ENCODE measurements around the gene FBXW11.

The FBXW11 gene

DNA sequence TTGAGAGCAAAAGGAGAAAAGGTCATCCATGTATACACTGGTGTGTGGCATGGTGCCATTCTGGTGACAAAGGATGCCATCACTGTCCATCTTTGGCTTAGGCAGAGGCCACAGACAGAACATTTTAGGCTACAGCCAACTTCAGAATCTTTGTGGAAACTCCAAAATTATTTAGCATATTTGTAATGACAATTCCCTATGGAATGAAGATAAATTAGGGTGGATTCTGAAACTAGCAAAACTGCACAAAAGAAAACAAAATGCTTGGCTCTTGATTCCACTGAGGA is 92.5 kb downstream of the FBXW11 start:
- peak; percentile 29 for DNase-seq (ENCODE audit: low read depth)
- TF ChIP-seq, protein P1, sequence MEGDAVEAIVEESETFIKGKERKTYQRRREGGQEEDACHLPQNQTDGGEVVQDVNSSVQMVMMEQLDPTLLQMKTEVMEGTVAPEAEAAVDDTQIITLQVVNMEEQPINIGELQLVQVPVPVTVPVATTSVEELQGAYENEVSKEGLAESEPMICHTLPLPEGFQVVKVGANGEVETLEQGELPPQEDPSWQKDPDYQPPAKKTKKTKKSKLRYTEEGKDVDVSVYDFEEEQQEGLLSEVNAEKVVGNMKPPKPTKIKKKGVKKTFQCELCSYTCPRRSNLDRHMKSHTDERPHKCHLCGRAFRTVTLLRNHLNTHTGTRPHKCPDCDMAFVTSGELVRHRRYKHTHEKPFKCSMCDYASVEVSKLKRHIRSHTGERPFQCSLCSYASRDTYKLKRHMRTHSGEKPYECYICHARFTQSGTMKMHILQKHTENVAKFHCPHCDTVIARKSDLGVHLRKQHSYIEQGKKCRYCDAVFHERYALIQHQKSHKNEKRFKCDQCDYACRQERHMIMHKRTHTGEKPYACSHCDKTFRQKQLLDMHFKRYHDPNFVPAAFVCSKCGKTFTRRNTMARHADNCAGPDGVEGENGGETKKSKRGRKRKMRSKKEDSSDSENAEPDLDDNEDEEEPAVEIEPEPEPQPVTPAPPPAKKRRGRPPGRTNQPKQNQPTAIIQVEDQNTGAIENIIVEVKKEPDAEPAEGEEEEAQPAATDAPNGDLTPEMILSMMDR (conservative IDR thresholded peaks at IDR 0.05; ENCODE audit: low read length) = no peak
- H3K4me3 ChIP-seq (ENCODE audit: low read length) = no peak overlapping the region

DNA sequence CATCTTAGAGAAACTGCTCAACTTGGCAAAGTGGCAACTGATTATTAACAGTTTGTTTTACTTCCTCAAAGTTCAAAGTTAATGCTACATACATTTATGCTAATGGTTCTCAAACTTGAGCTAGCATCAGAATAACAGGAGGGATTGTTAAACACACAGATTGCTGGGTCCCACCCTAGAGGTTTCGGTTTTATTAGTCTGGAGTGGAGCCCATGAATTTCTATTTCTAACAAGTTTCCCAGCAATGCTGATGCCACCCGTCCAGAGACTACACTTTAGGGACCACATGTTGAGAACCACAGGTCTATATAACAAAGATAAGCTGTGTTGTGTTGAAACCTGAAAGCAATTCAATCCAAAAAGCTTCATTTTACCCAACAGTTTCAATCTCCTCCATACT is 95.3 kb downstream of the FBXW11 start:
- TF ChIP-seq, protein P1 (conservative IDR thresholded peaks at IDR 0.05; ENCODE audit: low read length) = no peak
- peak; percentile 9 for DNase-seq (ENCODE audit: low read depth)
- H3K4me3 ChIP-seq (ENCODE audit: low read length) = no peak overlapping the region

DNA sequence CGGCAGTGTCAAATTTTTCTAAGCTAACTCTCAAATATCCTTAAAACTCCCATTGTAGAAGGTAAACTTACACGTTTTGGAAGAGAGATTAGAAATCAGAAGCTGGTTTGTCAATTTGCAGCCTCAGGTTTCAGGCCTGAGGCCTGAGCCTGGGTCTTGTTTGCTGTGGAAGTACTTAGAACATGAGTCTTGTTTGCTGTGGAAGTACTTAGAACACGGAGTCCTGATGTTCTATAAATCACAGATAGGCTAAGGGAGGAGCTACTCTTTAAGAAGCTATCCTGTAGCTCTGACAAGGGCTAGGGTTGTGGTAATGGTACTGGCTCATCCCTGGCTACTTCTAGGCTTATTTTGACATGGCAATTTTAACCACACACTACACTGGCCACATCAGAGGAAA is 97.8 kb downstream of the FBXW11 start:
- no peak overlapping the region for H3K4me3 ChIP-seq (ENCODE audit: low read length)
- no peak for DNase-seq (ENCODE audit: low read depth)
- TF ChIP-seq, protein P1 (conservative IDR thresholded peaks at IDR 0.05; ENCODE audit: low read length) = no peak

DNA sequence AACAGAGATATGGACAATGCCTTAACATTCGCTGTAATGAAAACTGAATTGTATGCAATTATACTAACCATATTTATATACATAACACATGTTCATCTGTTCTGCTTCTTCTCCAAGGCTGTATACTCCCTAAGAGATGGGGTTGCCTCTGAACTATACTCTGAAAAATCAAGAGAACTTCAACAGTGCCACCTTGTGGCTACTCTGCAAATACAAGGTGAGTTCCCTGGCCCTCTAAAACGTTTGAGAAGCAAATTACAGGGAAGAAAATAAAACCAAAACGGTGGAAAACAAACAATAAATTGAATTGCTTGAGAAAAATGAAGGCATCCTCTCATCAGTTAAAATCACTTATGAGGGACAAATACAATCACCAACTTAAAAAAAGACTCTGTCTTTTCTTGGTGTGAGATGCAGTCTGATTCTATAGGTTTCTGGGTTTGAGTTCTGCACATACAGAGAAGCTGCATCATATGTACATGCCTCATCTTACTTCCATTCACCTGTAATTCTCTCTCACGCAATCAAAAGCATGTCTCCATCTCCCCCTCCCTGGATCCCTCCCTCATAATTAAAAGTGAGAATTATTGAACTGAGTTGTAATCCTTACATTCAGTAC is 98.6 kb downstream of the FBXW11 start:
- TF ChIP-seq, protein P1 (conservative IDR thresholded peaks at IDR 0.05; ENCODE audit: low read length) = peak; percentile 86
- peak; percentile 65 for DNase-seq (ENCODE audit: low read depth)
- H3K4me3 ChIP-seq (ENCODE audit: low read length) = no peak overlapping the region

DNA sequence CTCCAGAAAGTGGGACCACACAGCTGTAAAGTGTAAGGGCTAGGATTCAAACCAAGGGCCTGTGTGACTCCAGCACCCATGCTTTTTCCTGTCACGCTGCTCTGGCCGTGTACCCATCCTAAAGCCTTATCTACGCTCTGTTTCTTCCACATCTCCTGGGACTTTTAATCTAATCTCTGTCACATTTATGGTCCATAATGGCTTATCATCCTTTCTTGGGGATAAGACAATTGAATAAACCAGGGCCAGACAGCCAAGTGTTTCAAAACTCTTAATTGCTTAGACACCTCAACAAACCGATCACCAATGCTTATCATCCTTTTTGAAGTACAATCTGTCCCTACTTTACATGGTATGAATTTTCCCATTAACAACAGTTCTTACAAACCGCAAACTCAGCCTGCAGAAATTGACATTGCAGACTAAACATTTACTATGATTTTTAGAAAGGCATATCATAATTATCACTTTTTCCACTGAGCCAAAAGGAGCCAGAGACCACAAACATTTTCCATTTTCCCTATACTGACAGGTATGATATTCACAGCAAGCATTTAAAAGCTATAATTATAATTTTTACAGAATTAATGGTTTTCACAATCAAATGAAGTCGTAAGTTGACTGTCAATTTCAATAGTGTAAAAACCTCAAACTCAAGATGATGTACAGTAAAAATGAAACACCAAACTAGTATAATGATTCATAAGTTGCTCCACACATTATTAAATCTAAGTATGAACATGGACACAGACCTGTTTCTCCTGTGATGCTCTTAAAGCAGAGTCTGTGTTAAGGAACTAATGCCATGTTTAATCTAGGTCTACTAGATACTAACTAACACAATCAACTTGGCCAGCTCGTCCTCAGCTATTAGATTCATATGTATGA is 99.5 kb downstream of the FBXW11 start:
- no peak for DNase-seq (ENCODE audit: low read depth)
- H3K4me3 ChIP-seq (ENCODE audit: low read length) = no peak overlapping the region
- TF ChIP-seq, protein P1 (conservative IDR thresholded peaks at IDR 0.05; ENCODE audit: low read length) = no peak

DNA sequence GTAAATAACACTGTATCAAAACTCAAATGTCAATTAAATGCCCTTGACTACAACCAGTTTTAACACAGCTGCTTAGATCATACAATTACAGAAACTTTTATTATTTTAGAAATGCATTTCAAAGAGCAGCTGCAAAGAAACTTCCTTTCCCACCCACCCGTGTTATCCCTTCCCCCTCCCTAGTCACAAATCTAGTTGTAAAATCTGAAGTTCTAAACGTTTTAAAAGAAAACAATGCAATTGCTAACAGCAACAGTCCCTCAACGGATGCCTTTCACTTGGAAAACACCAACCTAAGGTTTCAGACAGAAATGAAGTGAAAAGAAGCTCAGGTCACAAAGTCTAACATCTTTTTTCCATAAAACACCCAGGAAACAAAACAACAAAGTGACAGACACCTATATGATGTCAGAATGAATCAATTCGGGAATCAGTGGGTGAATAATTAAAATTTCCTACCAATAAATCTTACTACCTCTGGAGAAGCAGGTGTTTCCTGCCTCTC is 100.3 kb downstream of the FBXW11 start:
- H3K4me3 ChIP-seq (ENCODE audit: low read length) = no peak overlapping the region
- DNase-seq (ENCODE audit: low read depth) = no peak
- TF ChIP-seq, protein P1 (conservative IDR thresholded peaks at IDR 0.05; ENCODE audit: low read length) = no peak

DNA sequence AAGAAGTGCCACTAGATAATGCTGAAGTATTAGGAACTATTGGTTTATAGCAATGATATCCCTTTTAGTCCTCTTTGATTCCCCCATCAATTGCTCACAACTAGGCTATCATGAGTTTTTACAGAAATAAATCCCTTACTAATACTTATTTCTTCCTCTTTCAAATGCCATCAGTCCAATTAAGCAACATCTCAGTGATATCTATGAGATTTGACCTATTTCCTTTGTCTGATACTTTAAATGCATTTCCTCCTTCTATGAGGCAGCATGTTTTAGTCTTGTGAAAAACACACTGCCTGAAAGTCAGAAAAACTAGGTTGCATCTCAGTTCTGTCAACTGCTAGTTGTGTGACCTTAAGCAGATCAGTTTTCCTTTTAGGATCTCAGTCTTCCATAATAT is 101.6 kb downstream of the FBXW11 start:
- no peak overlapping the region for H3K4me3 ChIP-seq (ENCODE audit: low read length)
- DNase-seq (ENCODE audit: low read depth) = no peak
- TF ChIP-seq, protein P1 (conservative IDR thresholded peaks at IDR 0.05; ENCODE audit: low read length) = no peak

Measured in AG10803 (cell line).